Measurements from ENCODE around the gene BTNL9.

BTNL9 gene

DNA sequence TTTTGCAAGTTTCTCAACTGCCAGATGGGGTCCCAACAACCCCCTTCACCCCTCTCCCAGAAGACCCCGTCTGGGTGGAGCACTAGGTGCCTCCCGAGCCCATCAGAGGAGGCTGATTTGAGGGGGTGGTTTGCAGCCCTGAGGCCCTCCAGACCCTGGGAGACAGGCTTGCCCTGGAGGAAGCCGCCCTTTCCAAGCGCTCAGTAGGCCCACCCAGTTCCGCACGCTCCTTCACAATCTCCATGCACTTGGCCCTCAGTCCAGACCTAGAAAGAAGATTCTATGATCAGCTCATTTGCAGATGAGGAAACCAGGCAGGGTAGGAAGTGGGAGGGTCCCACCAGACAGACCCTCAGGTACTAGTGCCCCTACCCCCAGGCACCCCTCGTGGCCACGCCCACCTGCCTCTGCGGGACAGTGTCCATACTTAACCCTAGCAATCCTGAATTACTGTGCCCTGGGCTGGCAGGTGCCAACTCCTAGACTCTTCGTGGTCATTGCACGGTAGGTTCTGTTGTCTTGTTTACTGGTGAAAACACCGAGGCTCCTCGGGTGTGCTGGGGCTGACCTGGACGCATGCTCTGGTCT is 68.6 kb downstream of the BTNL9 start:
- TF ChIP-seq FOXP2 (optimal IDR thresholded peaks at IDR 0.05; ENCODE audit: borderline replicate concordance, extremely low read depth, extremely low read length, insufficient read depth) = no peak
- TF ChIP-seq TAF1 (IDR thresholded peaks at IDR 0.05; ENCODE audit: borderline replicate concordance, insufficient read depth, low read length) = no peak
- TF ChIP-seq POLR2AphosphoS5 (IDR thresholded peaks at IDR 0.05; ENCODE audit: low read depth, low read length) = no peak
- TF ChIP-seq SIN3A (IDR thresholded peaks at IDR 0.05; ENCODE audit: borderline replicate concordance, insufficient read depth, low read length) = no peak
- TF ChIP-seq, protein P1, sequence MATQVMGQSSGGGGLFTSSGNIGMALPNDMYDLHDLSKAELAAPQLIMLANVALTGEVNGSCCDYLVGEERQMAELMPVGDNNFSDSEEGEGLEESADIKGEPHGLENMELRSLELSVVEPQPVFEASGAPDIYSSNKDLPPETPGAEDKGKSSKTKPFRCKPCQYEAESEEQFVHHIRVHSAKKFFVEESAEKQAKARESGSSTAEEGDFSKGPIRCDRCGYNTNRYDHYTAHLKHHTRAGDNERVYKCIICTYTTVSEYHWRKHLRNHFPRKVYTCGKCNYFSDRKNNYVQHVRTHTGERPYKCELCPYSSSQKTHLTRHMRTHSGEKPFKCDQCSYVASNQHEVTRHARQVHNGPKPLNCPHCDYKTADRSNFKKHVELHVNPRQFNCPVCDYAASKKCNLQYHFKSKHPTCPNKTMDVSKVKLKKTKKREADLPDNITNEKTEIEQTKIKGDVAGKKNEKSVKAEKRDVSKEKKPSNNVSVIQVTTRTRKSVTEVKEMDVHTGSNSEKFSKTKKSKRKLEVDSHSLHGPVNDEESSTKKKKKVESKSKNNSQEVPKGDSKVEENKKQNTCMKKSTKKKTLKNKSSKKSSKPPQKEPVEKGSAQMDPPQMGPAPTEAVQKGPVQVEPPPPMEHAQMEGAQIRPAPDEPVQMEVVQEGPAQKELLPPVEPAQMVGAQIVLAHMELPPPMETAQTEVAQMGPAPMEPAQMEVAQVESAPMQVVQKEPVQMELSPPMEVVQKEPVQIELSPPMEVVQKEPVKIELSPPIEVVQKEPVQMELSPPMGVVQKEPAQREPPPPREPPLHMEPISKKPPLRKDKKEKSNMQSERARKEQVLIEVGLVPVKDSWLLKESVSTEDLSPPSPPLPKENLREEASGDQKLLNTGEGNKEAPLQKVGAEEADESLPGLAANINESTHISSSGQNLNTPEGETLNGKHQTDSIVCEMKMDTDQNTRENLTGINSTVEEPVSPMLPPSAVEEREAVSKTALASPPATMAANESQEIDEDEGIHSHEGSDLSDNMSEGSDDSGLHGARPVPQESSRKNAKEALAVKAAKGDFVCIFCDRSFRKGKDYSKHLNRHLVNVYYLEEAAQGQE (IDR thresholded peaks at IDR 0.05; ENCODE audit: insufficient read depth in 1 of 2, low read depth in 2 of 2, low read length in 2 of 2) = no peak

DNA sequence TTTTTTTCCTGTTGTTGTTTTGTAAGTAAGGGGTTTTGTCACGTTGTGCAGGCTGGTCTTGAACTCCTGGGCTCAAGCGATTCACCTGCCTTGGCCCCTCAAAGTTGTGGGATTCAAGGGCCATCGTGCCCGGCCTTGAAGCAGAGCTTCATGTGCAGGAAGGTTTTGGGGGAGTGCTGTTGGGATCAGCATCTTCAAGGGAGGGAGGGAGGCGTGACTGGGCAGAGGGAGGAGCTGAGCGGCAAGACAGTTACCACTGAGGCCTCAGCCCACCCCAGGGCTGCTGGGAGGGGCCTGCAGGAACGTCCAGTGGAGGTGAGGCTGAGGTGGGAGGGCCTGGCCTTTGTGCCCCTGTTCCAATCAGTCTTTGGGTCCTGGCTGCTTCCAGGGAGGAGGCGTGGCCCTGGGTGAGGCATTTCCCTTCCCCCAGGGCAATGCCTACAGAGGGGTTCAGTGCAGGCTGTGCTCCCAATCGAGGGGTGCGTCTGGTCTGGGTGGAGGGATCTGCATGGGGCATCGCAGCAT is 69.5 kb downstream of the BTNL9 start:
- TF ChIP-seq FOXP2 (optimal IDR thresholded peaks at IDR 0.05; ENCODE audit: borderline replicate concordance, extremely low read depth, extremely low read length, insufficient read depth) (no peak), POLR2AphosphoS5 (IDR thresholded peaks at IDR 0.05; ENCODE audit: low read depth, low read length) (no peak), TAF1 (IDR thresholded peaks at IDR 0.05; ENCODE audit: borderline replicate concordance, insufficient read depth, low read length) (no peak), SIN3A (IDR thresholded peaks at IDR 0.05; ENCODE audit: borderline replicate concordance, insufficient read depth, low read length) (no peak)
- TF ChIP-seq, protein P1 (IDR thresholded peaks at IDR 0.05; ENCODE audit: insufficient read depth in 1 of 2, low read depth in 2 of 2, low read length in 2 of 2) = no peak

DNA sequence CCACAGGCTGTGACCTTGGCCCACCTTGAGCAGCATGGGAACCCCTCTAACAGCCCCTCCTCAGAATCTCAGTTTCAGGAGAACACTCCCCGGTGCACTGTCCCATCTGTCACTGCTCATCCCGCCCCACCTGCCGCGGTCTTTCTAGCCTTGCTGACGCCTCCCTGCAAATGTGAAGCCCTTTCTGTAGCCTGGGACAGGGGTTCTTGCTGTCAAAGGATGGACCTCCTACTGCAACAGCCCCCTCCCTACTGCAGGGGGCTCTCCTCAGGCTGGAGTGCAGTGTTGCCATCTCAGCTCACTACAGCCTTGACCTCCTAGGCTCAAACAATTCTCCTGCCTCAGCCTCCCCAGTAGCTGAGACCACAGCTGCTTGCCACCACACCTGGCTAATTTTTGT is 70.9 kb downstream of the BTNL9 start:
- no peak for TF ChIP-seq FOXP2 (optimal IDR thresholded peaks at IDR 0.05; ENCODE audit: borderline replicate concordance, extremely low read depth, extremely low read length, insufficient read depth)
- TF ChIP-seq SIN3A (IDR thresholded peaks at IDR 0.05; ENCODE audit: borderline replicate concordance, insufficient read depth, low read length) = no peak
- TF ChIP-seq, protein P1 (IDR thresholded peaks at IDR 0.05; ENCODE audit: insufficient read depth in 1 of 2, low read depth in 2 of 2, low read length in 2 of 2) = no peak
- TF ChIP-seq TAF1 (IDR thresholded peaks at IDR 0.05; ENCODE audit: borderline replicate concordance, insufficient read depth, low read length) = no peak
- no peak for TF ChIP-seq POLR2AphosphoS5 (IDR thresholded peaks at IDR 0.05; ENCODE audit: low read depth, low read length)
